ENCODE data around the gene AGFG1.

GRCh38 chr2:227500301-227500630 is 28.3 kb downstream of the AGFG1 start:
- TF ChIP-seq, protein P1, sequence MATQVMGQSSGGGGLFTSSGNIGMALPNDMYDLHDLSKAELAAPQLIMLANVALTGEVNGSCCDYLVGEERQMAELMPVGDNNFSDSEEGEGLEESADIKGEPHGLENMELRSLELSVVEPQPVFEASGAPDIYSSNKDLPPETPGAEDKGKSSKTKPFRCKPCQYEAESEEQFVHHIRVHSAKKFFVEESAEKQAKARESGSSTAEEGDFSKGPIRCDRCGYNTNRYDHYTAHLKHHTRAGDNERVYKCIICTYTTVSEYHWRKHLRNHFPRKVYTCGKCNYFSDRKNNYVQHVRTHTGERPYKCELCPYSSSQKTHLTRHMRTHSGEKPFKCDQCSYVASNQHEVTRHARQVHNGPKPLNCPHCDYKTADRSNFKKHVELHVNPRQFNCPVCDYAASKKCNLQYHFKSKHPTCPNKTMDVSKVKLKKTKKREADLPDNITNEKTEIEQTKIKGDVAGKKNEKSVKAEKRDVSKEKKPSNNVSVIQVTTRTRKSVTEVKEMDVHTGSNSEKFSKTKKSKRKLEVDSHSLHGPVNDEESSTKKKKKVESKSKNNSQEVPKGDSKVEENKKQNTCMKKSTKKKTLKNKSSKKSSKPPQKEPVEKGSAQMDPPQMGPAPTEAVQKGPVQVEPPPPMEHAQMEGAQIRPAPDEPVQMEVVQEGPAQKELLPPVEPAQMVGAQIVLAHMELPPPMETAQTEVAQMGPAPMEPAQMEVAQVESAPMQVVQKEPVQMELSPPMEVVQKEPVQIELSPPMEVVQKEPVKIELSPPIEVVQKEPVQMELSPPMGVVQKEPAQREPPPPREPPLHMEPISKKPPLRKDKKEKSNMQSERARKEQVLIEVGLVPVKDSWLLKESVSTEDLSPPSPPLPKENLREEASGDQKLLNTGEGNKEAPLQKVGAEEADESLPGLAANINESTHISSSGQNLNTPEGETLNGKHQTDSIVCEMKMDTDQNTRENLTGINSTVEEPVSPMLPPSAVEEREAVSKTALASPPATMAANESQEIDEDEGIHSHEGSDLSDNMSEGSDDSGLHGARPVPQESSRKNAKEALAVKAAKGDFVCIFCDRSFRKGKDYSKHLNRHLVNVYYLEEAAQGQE (IDR thresholded peaks at IDR 0.05; ENCODE audit: insufficient read depth in 1 of 2, low read depth in 2 of 2, low read length in 2 of 2), result no peak
- TF ChIP-seq SIN3A (IDR thresholded peaks at IDR 0.05; ENCODE audit: borderline replicate concordance, insufficient read depth, low read length) (no peak), POLR2AphosphoS5 (IDR thresholded peaks at IDR 0.05; ENCODE audit: low read depth, low read length) (no peak), TAF1 (IDR thresholded peaks at IDR 0.05; ENCODE audit: borderline replicate concordance, insufficient read depth, low read length) (no peak)
